Measurements from ENCODE around the gene ATXN1. TPM values are rescaled to one million over a fixed set of nuclear protein-coding genes. Genes with fewer than 3 reads are reported as not detected.

Gene ATXN1
- polyA plus RNA-seq, 1 donor (not counting 4 experiments of a cell fraction or from before 2014, with no cell fraction given) = 9.7 TPM

- dilution Hi-C loops (cut with MboI; ENCODE audit: extremely low pct_ligation_motif_present, low sequenced_read_pairs) = no loop called here
- Histone ChIP-seq H3K9me3 (ENCODE audit: control insufficient read depth, low read depth, low read length) (no peaks in the 10 kb centered on the region), H3K4me3 (ENCODE audit: control insufficient read depth in 2 of 3, extremely low read depth in 1 of 3, insufficient read depth in 2 of 3, low read depth in 1 of 3, low read length in 3 of 3) (no peak overlapping the region), H3K4me2 (ENCODE audit: control insufficient read depth, extremely low read depth, insufficient read depth, low read depth, low read length) (no peak overlapping the region), H3K36me3 (ENCODE audit: control insufficient read depth in 2 of 2, extremely low read depth in 1 of 2, insufficient read depth in 2 of 2, low read length in 2 of 2) (no peaks in the 10 kb centered on the region), H3K27me3 (ENCODE audit: control insufficient read depth, extremely low read depth, insufficient read depth, low read length) (no peaks in the 10 kb centered on the region), H3K9ac (ENCODE audit: control insufficient read depth, extremely low read depth, insufficient read depth, low read length) (no peak overlapping the region), H3K9me1 (ENCODE audit: control insufficient read depth, extremely low read depth, insufficient read depth, low read length) (no peaks in the 10 kb centered on the region), H4K20me1 (ENCODE audit: control insufficient read depth, extremely low read depth, insufficient read depth, low read length) (no peaks in the 10 kb centered on the region), H3K27ac (ENCODE audit: control insufficient read depth, insufficient read depth, low read length) (no peak overlapping the region), H3K4me1 (ENCODE audit: control insufficient read depth, extremely low read depth, insufficient read depth, low read length) (no peaks in the 10 kb centered on the region), H3K79me2 (ENCODE audit: control insufficient read depth, insufficient read depth, low read length) (no peaks in the 10 kb centered on the region), H2AFZ (ENCODE audit: control insufficient read depth, low read length) (no peak overlapping the region)
- no peak for TF ChIP-seq EZH2 (IDR thresholded peaks at IDR 0.05; ENCODE audit: low read length)
- TF ChIP-seq, protein P1, sequence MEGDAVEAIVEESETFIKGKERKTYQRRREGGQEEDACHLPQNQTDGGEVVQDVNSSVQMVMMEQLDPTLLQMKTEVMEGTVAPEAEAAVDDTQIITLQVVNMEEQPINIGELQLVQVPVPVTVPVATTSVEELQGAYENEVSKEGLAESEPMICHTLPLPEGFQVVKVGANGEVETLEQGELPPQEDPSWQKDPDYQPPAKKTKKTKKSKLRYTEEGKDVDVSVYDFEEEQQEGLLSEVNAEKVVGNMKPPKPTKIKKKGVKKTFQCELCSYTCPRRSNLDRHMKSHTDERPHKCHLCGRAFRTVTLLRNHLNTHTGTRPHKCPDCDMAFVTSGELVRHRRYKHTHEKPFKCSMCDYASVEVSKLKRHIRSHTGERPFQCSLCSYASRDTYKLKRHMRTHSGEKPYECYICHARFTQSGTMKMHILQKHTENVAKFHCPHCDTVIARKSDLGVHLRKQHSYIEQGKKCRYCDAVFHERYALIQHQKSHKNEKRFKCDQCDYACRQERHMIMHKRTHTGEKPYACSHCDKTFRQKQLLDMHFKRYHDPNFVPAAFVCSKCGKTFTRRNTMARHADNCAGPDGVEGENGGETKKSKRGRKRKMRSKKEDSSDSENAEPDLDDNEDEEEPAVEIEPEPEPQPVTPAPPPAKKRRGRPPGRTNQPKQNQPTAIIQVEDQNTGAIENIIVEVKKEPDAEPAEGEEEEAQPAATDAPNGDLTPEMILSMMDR (optimal IDR thresholded peaks at IDR 0.05 in 1 of 3, IDR thresholded peaks at IDR 0.05 in 1 of 3, conservative IDR thresholded peaks at IDR 0.05 in 1 of 3; ENCODE audit: extremely low read depth in 1 of 3, insufficient read depth in 2 of 3, low read length in 3 of 3) = no peak
- FAIRE-seq (no peak), DNase-seq (ENCODE audit: low read depth, low spot score) (no peak)
These were observed 289.4 kb downstream of the ATXN1 start for GRCh38 chr6:16471910-16472297.

DNA sequence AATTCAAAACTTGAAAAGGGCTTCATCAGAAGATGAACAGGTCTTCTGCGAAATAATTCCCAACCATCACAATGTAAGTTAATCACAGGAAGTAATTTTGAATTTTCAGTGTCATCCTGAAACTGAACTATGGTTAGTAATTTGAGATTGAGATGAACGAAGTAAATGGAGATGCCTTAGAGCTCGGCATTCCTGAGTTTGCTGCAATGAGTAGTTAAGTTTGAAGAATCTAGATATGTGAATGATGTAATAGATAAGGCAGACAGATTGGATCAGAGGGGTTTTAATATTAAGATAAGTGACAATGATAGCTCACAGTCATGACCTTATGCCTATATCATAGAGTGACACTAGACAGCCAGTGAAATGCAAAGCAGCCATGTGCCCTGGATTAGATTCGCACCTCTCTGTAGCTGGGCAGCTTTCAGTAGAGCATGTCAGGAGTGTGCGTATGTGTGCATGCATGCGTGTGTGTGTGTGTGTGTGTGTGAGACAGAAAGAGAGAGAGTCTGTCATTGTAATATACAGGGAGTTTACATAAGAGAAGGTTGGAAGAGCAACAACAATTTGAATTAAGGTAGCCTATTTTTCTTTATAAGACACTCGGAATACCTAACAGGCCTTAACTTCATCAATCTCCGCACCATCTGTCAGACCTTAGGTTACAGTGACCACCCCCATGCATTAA lies 289.9 kb downstream of the ATXN1 start:
- TF ChIP-seq, protein P1 (optimal IDR thresholded peaks at IDR 0.05 in 1 of 3, IDR thresholded peaks at IDR 0.05 in 1 of 3, conservative IDR thresholded peaks at IDR 0.05 in 1 of 3; ENCODE audit: extremely low read depth in 1 of 3, insufficient read depth in 2 of 3, low read length in 3 of 3) = no peak
- no peak for TF ChIP-seq EZH2 (IDR thresholded peaks at IDR 0.05; ENCODE audit: low read length)
- H3K4me2 ChIP-seq (ENCODE audit: control insufficient read depth, extremely low read depth, insufficient read depth, low read depth, low read length) = no peak overlapping the region
- no peaks in the 10 kb centered on the region for H3K9me3 ChIP-seq (ENCODE audit: control insufficient read depth, low read depth, low read length)
- no peaks in the 10 kb centered on the region for H3K9me1 ChIP-seq (ENCODE audit: control insufficient read depth, extremely low read depth, insufficient read depth, low read length)
- H3K79me2 ChIP-seq (ENCODE audit: control insufficient read depth, insufficient read depth, low read length) = no peaks in the 10 kb centered on the region
- no peak for FAIRE-seq
- no peaks in the 10 kb centered on the region for H3K4me1 ChIP-seq (ENCODE audit: control insufficient read depth, extremely low read depth, insufficient read depth, low read length)
- H3K27me3 ChIP-seq (ENCODE audit: control insufficient read depth, extremely low read depth, insufficient read depth, low read length) = no peaks in the 10 kb centered on the region
- no peak overlapping the region for H2AFZ ChIP-seq (ENCODE audit: control insufficient read depth, low read length)
- no peak overlapping the region for H3K27ac ChIP-seq (ENCODE audit: control insufficient read depth, insufficient read depth, low read length)
- dilution Hi-C loops (cut with MboI; ENCODE audit: extremely low pct_ligation_motif_present, low sequenced_read_pairs) = no loop called here
- DNase-seq (ENCODE audit: low read depth, low spot score) = no peak
- H3K4me3 ChIP-seq (ENCODE audit: control insufficient read depth in 2 of 3, extremely low read depth in 1 of 3, insufficient read depth in 2 of 3, low read depth in 1 of 3, low read length in 3 of 3) = no peak overlapping the region
- H4K20me1 ChIP-seq (ENCODE audit: control insufficient read depth, extremely low read depth, insufficient read depth, low read length) = no peaks in the 10 kb centered on the region
- no peak overlapping the region for H3K9ac ChIP-seq (ENCODE audit: control insufficient read depth, extremely low read depth, insufficient read depth, low read length)
- H3K36me3 ChIP-seq (ENCODE audit: control insufficient read depth in 2 of 2, extremely low read depth in 1 of 2, insufficient read depth in 2 of 2, low read length in 2 of 2) = no peaks in the 10 kb centered on the region

Measured in keratinocyte (primary cell).